Psoas muscle (tissue), 8 donors: ENCODE measurements around the gene SLC26A2. TPM values are rescaled to one million over a fixed set of nuclear protein-coding genes. Genes with fewer than 3 reads are reported as not detected.

ENCODE experiments used
- ATAC-seq, 4 donors: fragments of 200-7000 bp; cut with Tn5 transposase; one replicate each; pipeline ENCODE4 v1.9.1; 2020; ENCODE audit warnings: moderate library complexity in 3 of 4, mild to moderate bottlenecking in 2 of 4
- DNase-seq, 2 donors: peaks; one replicate each; pipeline ENCODE4 v3.0.0-alpha.2; 2020
- H3K27ac ChIP-seq: fragments of 200-600 bp; one replicate; pipeline ENCODE4 v1.8.0; 2022
- H3K27me3 ChIP-seq, 3 donors: fragments of 200-600 bp in 1 of 3; one replicate each; pipeline versions ENCODE4 v1.6.1 to v1.8.0; 2013 to 2022; ENCODE audit warnings: low read length in 2 of 3, mild to moderate bottlenecking in 2 of 3, moderate library complexity in 1 of 3; ENCODE audit not compliant: insufficient read depth in 3 of 3
- H3K36me3 ChIP-seq, 2 donors: fragments of 200-600 bp in 1 of 2; one replicate each; pipeline versions ENCODE4 v1.6.1 to v1.8.0; 2013 to 2022; ENCODE audit warnings: low read depth in 1 of 2, mild to moderate bottlenecking in 1 of 2, moderate library complexity in 1 of 2; ENCODE audit not compliant: insufficient read depth in 1 of 2
- H3K4me1 ChIP-seq: fragments of 200-600 bp; one replicate; pipeline ENCODE4 v1.8.0; 2022
- H3K4me3 ChIP-seq: fragments of 200-600 bp; one replicate; pipeline ENCODE4 v1.8.0; 2022; ENCODE audit warnings: mild to moderate bottlenecking
- H3K9me3 ChIP-seq: fragments of 200-600 bp; one replicate; pipeline ENCODE4 v1.8.0; 2022
- WGBS, 3 donors: extraction: QIAGEN DNeasy Blood & Tissue Kit; methylation state at CpG; one replicate each; pipeline versions ENCODE4 v1.1.6 to v1.1.7; 2013; 5-methylcytosine and 5-hydroxymethylcytosine counted together
- intact Hi-C, 2 donors: fragments of 100-400 bp; cut with DNase I; formaldehyde crosslinking; loops; one replicate each; pipeline versions ENCODE4 v1.11.0 to v1.14.2; 2022
- polyA plus RNA-seq, 3 donors: library from polyadenylated mRNA; stranded (reverse); fragments of 200-250 nt; gene quantifications; one replicate each; pipeline ENCODE4 v1.2.3, GENCODE V29; 2013
- total RNA-seq, 4 donors: library from RNA; stranded (reverse); fragmentation: NEBNext Ultra II Directional in 2 of 4; extraction: Animal tissue kit (Norgen Biotek cat#: 25700) in 2 of 4; gene quantifications; one replicate each; pipeline versions ENCODE4 v1.2.1 to v1.2.4, GENCODE V29; 2021 to 2023
- TF ChIP-seq, protein P1 (sequence below): fragments of 200-600 bp; IDR thresholded peaks from one replicate; pipeline ENCODE4 v1.8.0; 2022; ENCODE audit warnings: antibody characterized with exemption
- donor health status: healthy with polysubstance abuse.
- donor health status: DM: no; HTN: no; CAD: no; lungs with moderate emphysema.
- donor health status: Bipolar disorder and iron deficiency.
- donor health status: healthy.
- donor health status: DM: yes; HTN: yes; CAD: no.
- donor health status: DM: no; HTN: no; CAD: no.
- donor health status: DM: no; HTN: no; CAD: no.
- donor health status: DM: yes; HTN: yes; CAD: no.

The SLC26A2 gene
- total and polyA plus RNA-seq, 7 donors, result 4.0 to 20.1 (median 7.3) TPM

DNA sequence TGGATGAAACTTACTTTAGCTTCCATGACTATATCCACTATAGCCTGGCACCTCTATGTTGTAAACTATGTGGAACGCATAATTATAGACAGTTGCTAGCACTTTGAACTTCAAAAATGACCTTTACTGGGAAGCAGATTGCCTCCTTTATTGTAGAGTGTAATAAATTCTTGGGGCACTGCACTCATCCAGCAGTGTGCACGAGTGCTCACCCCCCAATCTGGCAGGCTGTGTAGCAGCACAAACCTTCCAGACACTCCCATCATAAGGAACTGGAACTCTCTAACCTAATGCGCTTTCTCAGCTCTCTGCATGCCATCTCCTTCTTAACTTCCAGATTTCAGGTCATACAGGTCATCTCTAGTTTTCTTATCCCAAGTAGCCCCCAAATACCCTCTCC lies 14.4 kb upstream of the SLC26A2 start:
- Histone ChIP-seq H3K27me3 (no peaks in the 10 kb centered on the region), H3K36me3 (no peaks in the 10 kb centered on the region), H3K4me3 (no peak overlapping the region), H3K4me1 (no peaks in the 10 kb centered on the region), H3K27ac (no peak overlapping the region), H3K9me3 (no peaks in the 10 kb centered on the region)
- 70 to 82% (median 78%) methylated on average over 3 of the region's 3 CpGs for WGBS, 3 donors
- TF ChIP-seq, protein P1, sequence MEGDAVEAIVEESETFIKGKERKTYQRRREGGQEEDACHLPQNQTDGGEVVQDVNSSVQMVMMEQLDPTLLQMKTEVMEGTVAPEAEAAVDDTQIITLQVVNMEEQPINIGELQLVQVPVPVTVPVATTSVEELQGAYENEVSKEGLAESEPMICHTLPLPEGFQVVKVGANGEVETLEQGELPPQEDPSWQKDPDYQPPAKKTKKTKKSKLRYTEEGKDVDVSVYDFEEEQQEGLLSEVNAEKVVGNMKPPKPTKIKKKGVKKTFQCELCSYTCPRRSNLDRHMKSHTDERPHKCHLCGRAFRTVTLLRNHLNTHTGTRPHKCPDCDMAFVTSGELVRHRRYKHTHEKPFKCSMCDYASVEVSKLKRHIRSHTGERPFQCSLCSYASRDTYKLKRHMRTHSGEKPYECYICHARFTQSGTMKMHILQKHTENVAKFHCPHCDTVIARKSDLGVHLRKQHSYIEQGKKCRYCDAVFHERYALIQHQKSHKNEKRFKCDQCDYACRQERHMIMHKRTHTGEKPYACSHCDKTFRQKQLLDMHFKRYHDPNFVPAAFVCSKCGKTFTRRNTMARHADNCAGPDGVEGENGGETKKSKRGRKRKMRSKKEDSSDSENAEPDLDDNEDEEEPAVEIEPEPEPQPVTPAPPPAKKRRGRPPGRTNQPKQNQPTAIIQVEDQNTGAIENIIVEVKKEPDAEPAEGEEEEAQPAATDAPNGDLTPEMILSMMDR, result no peak
- intact Hi-C loops, result no loop called here
- no peak for DNase-seq
- no peak for ATAC-seq

DNA sequence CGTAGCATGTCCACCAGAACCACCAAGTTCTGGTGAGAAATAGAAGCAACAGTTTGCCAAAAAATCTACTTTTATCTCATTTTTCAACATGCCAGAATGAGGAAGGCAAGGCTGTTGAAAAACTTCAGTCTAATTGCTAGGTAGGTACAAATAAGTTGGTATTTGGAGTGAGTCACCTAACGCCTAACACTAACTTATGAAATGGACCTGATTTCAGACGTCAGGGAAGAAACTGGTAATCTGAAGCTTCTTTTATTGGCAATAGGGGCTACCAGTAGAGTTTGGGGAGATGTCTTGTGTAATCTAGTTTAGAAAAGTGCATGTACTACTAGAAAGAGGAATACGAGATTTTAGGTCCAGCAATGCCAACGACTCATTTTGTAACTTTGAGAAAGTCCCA lies 11.6 kb upstream of the SLC26A2 start:
- TF ChIP-seq, protein P1, result no peak
- Histone ChIP-seq H3K4me1 (no peaks in the 10 kb centered on the region), H3K27me3 (no peaks in the 10 kb centered on the region), H3K4me3 (no peak overlapping the region), H3K27ac (no peak overlapping the region), H3K9me3 (no peaks in the 10 kb centered on the region), H3K36me3 (no peaks in the 10 kb centered on the region)
- 82 to 87% (median 83%) methylated on average over 5 of the region's 5 CpGs for WGBS, 3 donors
- ATAC-seq (no peak), DNase-seq (no peak)
- intact Hi-C loops, result no loop called here

DNA sequence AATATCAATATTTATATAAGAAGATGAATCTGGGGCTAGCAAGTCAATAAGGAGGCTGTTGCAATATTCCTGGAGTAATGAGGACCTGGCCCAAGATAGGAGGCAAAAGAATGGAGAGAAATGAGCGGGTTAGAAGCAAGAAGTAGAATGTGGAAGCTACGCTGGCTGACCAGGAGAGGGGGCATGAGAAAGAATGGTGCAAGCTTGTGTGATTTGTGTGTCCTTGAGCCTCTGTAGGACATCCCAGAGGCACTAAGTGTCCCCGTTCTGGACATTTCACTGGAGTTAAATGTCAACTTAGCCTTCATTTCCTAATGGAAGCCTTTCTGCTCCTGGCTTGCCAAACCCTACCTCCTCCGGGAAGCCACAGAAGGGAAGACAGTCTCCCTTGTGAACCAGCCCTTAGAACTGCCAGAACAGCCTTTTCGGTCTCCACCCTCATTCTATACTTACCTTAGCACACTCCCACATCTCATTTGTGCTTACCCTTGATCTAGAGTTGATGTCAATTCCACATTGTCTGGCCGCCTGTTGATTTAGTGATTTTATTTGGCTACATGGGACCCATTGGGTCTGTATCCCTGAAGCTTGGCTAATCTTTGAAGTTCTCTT lies 9.3 kb upstream of the SLC26A2 start:
- Histone ChIP-seq H3K36me3 (no peaks in the 10 kb centered on the region), H3K4me3 (no peak overlapping the region), H3K27me3 (no peaks in the 10 kb centered on the region), H3K4me1 (no peaks in the 10 kb centered on the region), H3K9me3 (no peaks in the 10 kb centered on the region), H3K27ac (no peak overlapping the region)
- intact Hi-C loops, result loop anchor here in 1 of 2 donors (5.0 kb wide), 1 partner anchor 239 kb away; no protein-coding TSS in a partner anchor
- ATAC-seq, result no peak
- DNase-seq, result no peak
- TF ChIP-seq, protein P1, result no peak
- WGBS, 3 donors, result 74 to 86% (median 77%) methylated on average over 6 of the region's 6 CpGs

DNA sequence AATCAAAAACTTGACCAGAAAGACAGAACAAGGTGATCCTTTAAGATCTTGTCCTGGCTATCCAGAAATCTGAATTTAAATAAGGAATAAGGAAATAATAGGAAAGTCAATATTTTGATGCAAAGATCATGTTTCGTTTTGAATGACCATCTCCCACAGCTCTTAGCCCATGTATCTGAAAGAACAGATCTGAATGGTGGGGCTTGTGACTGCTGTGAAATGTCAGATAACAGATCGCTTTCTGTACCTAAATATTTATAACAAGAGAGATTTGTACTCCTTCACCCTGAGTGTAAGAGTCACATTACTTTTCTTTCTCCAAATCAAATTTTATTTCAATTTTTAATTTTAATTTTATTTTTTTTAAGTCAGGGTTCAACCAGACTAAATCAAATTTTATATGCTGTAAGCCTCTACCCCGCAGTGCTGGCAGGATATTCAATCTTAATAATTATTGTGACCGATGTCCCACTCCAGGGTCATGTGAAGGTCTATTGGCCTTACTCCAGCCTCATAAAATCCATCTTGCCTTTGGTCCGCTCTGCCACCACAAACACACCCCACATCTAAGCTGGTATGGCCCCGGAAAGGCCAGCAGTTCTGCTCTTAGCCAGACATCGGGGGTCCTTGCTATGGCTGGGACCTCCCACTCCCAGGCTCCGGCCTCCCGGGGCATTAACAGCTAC lies 7.0 kb upstream of the SLC26A2 start:
- TF ChIP-seq, protein P1, result no peak
- no peak overlapping the region for H3K27ac ChIP-seq
- H3K4me3 ChIP-seq, result no peak overlapping the region
- DNase-seq, result no peak
- H3K4me1 ChIP-seq, result no peaks in the 10 kb centered on the region
- ATAC-seq, result no peak
- 72 to 75% (median 74%) methylated on average over 9 of the region's 9 CpGs for WGBS, 3 donors
- no peaks in the 10 kb centered on the region for H3K36me3 ChIP-seq
- intact Hi-C loops, result loop anchor here in 1 of 2 donors (5.0 kb wide), 1 partner anchor 241 kb away; no protein-coding TSS in a partner anchor
- no peaks in the 10 kb centered on the region for H3K27me3 ChIP-seq
- H3K9me3 ChIP-seq, result no peaks in the 10 kb centered on the region
